ENCODE data around the gene TRIM63.

The TRIM63 gene

GRCh38 chr1:26044414-26044813 is 23.0 kb downstream of the TRIM63 start:
- DNase-seq (ENCODE audit: low spot score) = no peak
- in situ Hi-C loops (cut with MboI; ENCODE audit: low pct_unique_long_range_greater_than_20kb, low sequenced_read_pairs, unreplicated experiment) = no loop called here
- TF ChIP-seq CTCF (IDR thresholded peaks at IDR 0.05; ENCODE audit: extremely low read depth, insufficient read depth, missing control alignments) = no peak

- in situ Hi-C loops (cut with MboI; ENCODE audit: low pct_unique_long_range_greater_than_20kb, low sequenced_read_pairs, unreplicated experiment) = no loop called here
- TF ChIP-seq CTCF (IDR thresholded peaks at IDR 0.05; ENCODE audit: extremely low read depth, insufficient read depth, missing control alignments) = no peak
- no peak for DNase-seq (ENCODE audit: low spot score)
Measured at GRCh38 chr1:26043765-26044164, 23.7 kb downstream of the TRIM63 start.

- no peak for TF ChIP-seq CTCF (IDR thresholded peaks at IDR 0.05; ENCODE audit: extremely low read depth, insufficient read depth, missing control alignments)
- no peak for DNase-seq (ENCODE audit: low spot score)
- in situ Hi-C loops (cut with MboI; ENCODE audit: low pct_unique_long_range_greater_than_20kb, low sequenced_read_pairs, unreplicated experiment) = no loop called here
Measured at GRCh38 chr1:26041978-26042377, 25.5 kb downstream of the TRIM63 start.

- no peak for TF ChIP-seq CTCF (IDR thresholded peaks at IDR 0.05; ENCODE audit: extremely low read depth, insufficient read depth, missing control alignments)
- DNase-seq (ENCODE audit: low spot score) = no peak
- in situ Hi-C loops (cut with MboI; ENCODE audit: low pct_unique_long_range_greater_than_20kb, low sequenced_read_pairs, unreplicated experiment) = no loop called here
Measured at GRCh38 chr1:26041401-26041800, 26.0 kb downstream of the TRIM63 start.

GRCh38 chr1:26038904-26039303 is 28.5 kb downstream of the TRIM63 start:
- DNase-seq (ENCODE audit: low spot score) = no peak
- in situ Hi-C loops (cut with MboI; ENCODE audit: low pct_unique_long_range_greater_than_20kb, low sequenced_read_pairs, unreplicated experiment) = no loop called here
- no peak for TF ChIP-seq CTCF (IDR thresholded peaks at IDR 0.05; ENCODE audit: extremely low read depth, insufficient read depth, missing control alignments)

- in situ Hi-C loops (cut with MboI; ENCODE audit: low pct_unique_long_range_greater_than_20kb, low sequenced_read_pairs, unreplicated experiment) = no loop called here
- TF ChIP-seq CTCF (IDR thresholded peaks at IDR 0.05; ENCODE audit: extremely low read depth, insufficient read depth, missing control alignments) = no peak
- DNase-seq (ENCODE audit: low spot score) = no peak
Measured at GRCh38 chr1:26038477-26038876, 29.0 kb downstream of the TRIM63 start.

GRCh38 chr1:26037904-26038303 is 29.5 kb downstream of the TRIM63 start:
- TF ChIP-seq CTCF (IDR thresholded peaks at IDR 0.05; ENCODE audit: extremely low read depth, insufficient read depth, missing control alignments) = no peak
- in situ Hi-C loops (cut with MboI; ENCODE audit: low pct_unique_long_range_greater_than_20kb, low sequenced_read_pairs, unreplicated experiment) = no loop called here
- DNase-seq (ENCODE audit: low spot score) = no peak

Data from GM13977 (cell line).